GM12874 (cell line): ENCODE measurements around the gene S100A13.

Source experiments
- TF ChIP-seq, protein P1 (sequence below): IDR thresholded peaks from 2 replicates; pipeline ENCODE4 v1.5.1; 2011; ENCODE audit warnings: low read depth, mild to moderate bottlenecking, control low read depth, low read length, moderate library complexity; ENCODE audit not compliant: insufficient read depth

Gene S100A13

DNA sequence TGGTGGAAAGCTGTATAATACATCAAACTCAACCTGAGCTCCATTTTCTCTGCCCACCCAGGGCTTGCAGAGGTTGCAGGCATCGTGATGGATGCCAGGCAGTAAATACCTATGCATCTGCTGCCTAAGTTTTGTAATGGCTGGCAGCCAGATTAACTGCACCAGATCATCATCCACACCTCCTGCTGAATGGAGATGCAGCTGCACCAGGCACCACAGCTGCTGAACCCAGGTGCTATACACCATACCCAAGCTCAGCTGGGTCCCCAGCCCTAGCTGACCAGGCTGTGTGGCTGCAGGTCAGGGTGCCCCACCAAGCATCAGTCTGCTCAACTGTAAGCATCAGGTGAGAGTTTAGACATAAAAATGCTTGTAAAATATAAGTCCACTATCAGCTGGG is 24.5 kb upstream of the S100A13 start:
- TF ChIP-seq, protein P1, sequence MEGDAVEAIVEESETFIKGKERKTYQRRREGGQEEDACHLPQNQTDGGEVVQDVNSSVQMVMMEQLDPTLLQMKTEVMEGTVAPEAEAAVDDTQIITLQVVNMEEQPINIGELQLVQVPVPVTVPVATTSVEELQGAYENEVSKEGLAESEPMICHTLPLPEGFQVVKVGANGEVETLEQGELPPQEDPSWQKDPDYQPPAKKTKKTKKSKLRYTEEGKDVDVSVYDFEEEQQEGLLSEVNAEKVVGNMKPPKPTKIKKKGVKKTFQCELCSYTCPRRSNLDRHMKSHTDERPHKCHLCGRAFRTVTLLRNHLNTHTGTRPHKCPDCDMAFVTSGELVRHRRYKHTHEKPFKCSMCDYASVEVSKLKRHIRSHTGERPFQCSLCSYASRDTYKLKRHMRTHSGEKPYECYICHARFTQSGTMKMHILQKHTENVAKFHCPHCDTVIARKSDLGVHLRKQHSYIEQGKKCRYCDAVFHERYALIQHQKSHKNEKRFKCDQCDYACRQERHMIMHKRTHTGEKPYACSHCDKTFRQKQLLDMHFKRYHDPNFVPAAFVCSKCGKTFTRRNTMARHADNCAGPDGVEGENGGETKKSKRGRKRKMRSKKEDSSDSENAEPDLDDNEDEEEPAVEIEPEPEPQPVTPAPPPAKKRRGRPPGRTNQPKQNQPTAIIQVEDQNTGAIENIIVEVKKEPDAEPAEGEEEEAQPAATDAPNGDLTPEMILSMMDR, result no peak

DNA sequence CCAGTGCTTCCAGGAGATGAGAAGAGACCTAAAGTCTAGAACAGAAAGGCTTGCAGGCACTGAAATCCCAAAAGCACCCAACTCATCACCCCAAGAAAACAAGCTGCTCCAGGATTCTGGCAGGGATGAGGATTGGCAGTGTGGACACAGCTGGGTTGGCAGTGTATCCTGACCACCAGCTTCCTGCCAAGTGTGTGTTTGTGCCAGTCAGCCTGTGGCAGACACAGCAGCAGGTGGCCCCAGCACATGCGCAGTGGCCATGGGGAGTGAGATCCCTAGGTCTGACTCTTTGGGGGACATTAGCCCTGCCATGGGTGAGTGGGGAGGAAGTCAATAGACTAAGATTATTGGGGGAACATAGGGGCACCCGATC is 22.5 kb upstream of the S100A13 start:
- TF ChIP-seq, protein P1, result no peak

DNA sequence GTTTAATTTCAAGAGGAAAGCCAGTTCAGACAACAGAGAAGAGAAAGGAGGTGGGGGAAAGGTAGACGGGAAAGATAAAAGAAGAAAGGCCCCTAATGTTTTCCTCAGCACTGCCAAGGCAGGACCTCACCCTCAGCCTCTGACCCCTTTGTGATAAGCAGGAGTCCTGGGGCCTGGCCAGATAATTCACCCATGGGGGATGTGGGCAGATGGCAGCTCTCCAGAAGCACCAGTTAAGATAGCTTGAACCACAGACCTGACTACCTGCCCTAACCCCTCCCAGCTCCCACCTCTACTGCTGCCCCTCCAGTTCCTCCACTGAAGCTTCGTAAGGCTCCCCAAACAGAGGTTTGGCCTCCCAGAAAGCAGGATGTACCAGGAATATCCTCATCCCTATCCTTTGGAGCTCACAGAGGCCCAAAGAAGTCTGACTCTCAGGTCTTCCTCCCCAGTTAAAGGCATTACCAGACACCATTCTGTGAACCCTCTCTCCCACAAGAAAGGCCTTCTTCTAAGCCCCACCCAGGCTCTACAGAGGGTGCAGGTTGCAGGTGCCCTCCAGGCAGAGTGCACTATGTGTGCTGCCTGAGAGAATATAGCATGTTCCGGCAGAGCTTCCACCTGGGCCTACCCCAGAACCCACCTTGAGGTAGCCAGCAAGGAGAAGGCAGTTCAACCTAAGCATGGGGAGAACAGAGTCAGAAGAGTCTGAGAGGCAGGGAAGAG is 22.0 kb upstream of the S100A13 start:
- TF ChIP-seq, protein P1, result no peak

DNA sequence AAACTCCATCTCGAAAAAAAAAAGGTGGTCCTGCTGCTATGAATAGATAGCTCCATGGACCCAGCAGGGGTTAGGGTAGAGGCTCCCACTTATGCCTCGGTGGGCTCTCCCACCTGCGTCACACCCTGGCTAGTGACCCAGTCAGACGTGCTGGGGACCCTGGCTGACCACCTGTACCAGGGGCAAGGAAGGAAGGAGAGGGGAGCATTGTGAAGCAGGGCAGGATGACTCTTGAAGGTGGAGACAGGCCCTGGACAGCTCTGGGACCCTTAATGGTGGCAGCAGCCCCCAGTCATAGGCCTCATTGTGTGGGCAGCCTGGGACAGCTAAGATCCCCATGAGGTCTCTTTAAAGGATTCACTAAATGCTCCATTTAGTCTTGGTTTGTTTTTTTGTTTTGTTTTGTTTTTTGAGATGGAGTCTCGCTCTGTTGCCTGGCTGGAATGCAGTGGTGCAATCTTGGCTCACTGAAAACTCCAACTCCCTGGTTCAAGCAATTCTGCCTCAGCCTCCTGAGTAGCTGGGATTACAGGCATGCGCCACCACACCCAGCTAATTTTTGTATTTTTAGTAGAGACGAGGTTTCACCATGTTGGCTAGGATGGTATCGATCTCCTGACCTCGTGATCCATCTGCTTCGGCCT is 20.8 kb upstream of the S100A13 start:
- TF ChIP-seq, protein P1, result no peak

DNA sequence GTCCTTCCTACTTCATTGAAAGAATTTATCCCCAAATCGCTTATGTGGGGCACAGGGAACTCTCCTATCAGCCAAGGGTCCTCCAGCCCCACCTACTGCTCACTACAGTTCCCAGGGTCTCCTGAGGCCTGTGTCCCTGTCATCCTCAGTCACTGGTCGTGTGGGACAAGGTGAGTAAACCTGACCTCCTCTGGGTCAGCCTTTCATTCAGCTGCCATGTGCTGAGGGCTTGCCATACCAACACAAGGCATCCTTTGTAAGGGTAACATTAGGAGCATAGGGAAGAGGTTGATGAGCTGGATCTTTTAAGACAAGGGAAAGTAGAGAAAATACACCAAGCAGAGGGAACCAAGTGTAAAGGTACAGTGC is 20.0 kb upstream of the S100A13 start:
- TF ChIP-seq, protein P1, result no peak

DNA sequence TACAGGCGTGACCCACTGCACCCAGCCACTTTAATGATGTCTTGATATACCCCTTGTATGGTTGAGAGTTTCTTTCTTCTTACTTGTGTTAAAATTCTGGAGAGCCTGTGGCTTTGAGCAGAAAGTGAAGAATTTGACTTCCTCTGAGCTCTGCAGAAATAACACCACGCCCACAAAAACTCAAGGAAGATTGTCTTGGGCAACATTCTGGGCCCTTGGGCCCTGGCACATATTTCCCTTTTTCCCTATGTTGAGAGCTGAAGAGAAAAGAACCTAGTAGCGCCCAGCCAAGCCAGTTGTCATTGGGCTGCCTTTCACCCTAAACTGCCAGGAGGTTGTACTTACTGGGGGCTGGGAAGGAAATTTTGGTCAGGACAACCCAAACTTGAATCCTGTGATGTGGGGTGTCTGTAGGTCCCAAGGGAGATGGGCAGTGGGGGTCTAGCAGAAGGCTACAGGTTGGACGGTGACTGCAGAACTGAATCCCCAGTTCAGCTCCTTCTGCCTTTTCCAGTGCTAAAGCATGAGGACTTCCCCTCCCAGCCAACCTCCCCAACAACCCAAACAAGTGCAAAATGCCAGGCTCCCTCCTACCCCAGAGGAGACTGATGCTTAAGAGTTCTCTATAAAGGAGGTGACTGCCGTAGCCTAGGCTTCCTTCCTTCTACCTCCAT is 19.5 kb upstream of the S100A13 start:
- TF ChIP-seq, protein P1, result no peak

DNA sequence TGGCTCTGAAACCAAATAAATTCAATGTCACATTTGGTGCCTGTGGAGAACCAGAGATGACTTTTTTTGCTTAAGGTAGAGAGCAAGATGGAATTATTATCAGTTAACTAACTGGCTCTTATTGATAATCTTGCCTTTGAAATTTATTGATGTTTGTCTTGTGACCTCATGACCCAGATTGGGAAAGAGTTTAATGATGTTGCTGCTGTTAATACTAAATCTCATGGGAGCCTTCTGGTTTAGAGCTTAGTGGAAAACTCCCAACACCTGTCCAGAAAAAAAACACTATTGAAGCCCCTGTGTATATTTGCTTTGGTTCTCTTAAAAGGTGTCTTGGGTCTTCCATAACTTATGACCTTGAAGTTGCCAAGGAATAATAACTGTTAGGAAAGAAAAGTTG is 16.5 kb upstream of the S100A13 start:
- TF ChIP-seq, protein P1, result no peak
